GM23338 (cell line): Measurements from ENCODE around the gene SIGLEC15.

Source experiments
- CREB1 ChIP-seq: fragments of 250-450 bp; sonication (Bioruptor Pico); IDR thresholded peaks from 2 replicates; pipeline ENCODE4 v1.5.0; 2020; ENCODE audit warnings: low read depth, mild to moderate bottlenecking, moderate library complexity
- TF ChIP-seq, protein P1 (sequence below), 2 experiments: fragments of 200-600 bp in 1 of 2; sonication (generic) in 1 of 2; conservative IDR thresholded peaks; 2 replicates each; pipeline versions ENCODE4 v1.5.1 to v1.6.1; 2016 to 2017; ENCODE audit warnings: antibody characterized with exemption in 2 of 2, low read depth in 2 of 2, mild to moderate bottlenecking in 2 of 2, moderate library complexity in 1 of 2

DNA sequence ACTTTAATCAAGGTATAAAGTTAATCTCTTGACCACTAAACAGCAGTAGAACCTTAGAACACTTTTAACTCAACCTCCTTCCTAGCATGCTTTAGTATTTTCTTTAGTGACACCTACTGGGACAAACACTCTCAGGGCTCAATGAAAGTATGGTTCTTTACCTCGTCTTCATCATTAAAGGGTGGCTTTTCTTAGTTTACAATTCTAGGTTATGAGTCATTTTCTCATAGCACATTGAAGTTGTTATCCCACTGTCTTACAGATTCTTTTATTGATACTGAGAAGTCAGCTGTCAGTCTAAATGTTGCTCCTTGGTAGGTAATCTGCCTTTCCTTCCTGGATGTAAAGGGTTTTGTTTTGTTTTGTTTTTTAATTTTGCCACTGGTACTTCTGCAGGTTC is 38.0 kb downstream of the SIGLEC15 start:
- no peak for TF ChIP-seq CREB1 (CRISPR knock-in tag)
- TF ChIP-seq, protein P1, sequence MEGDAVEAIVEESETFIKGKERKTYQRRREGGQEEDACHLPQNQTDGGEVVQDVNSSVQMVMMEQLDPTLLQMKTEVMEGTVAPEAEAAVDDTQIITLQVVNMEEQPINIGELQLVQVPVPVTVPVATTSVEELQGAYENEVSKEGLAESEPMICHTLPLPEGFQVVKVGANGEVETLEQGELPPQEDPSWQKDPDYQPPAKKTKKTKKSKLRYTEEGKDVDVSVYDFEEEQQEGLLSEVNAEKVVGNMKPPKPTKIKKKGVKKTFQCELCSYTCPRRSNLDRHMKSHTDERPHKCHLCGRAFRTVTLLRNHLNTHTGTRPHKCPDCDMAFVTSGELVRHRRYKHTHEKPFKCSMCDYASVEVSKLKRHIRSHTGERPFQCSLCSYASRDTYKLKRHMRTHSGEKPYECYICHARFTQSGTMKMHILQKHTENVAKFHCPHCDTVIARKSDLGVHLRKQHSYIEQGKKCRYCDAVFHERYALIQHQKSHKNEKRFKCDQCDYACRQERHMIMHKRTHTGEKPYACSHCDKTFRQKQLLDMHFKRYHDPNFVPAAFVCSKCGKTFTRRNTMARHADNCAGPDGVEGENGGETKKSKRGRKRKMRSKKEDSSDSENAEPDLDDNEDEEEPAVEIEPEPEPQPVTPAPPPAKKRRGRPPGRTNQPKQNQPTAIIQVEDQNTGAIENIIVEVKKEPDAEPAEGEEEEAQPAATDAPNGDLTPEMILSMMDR (conservative IDR thresholded peaks at IDR 0.05; ENCODE audit: low read depth in 2 of 2), result no peak
